CD4-positive, alpha-beta T cell treated with Interleukin-21 for 1 hour (primary cell): ENCODE results near the gene LRRC18.

Experiments
- DNase-seq: peaks from one replicate; pipeline ENCODE4 v3.0.0-alpha.2; 2020

The LRRC18 gene

GRCh38 chr10:48872234-48872633 is 67.4 kb downstream of the LRRC18 start:
- DNase-seq: no peak
